ENCODE measurements around the gene OSM. TPM values are rescaled to one million over a fixed set of nuclear protein-coding genes. Genes with fewer than 3 reads are reported as not detected.

Gene OSM
- total and polyA plus RNA-seq, 4 donors, result 0.09 to 0.84 (median 0.25) TPM; not detected in 1

DNA sequence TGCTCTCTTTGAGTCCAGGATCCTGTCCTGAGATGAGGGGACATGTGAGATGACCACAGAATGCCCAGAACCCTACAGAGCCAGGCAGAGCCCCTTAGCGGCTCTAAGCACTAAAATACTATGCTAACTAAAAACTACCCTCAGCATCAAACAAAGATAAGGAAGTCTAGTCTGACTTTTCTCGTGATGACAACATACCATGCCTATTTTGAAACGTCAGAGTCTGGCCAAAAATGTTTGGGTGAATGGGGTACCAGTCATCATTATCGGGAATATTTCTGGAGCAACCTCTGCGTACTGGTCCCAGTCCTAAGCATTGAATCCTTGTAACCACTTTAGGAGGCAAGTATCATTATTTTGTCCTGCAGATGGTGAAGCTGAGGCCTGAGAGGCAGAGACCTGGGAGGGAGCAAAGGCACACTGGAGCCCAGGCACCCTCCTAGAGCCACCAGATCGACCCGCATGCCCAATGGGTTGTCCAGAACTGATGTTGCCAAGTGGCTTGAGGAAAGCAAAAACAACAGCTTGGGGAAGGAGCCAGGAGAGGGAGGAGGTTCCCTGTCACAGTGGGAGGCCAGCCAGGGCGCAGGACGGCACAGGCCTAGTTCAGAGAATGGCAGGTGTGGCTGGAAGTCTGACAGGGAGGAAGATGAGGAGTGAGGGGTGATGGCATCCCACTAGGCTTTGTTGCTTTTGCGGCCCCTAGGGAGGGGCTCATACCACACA, 7.2 kb upstream of the OSM start:
- H3K4me1 ChIP-seq (ENCODE audit: control insufficient read depth in 4 of 4, insufficient read depth in 4 of 4, low read length in 3 of 4), result peaks cover 0 to 6% (median 0%) of the 10 kb centered on the region in 4 donors
- 70% methylated on average over 10 of the region's 10 CpGs for WGBS
- no peak for DNase-seq (ENCODE audit: low spot score)
- H3K36me3 ChIP-seq (ENCODE audit: control insufficient read depth in 4 of 4, insufficient read depth in 3 of 4, low read depth in 1 of 4, low read length in 3 of 4), result no peaks in the 10 kb centered on the region
- H3K4me3 ChIP-seq (ENCODE audit: low read depth in 1 of 3, low read length in 3 of 3), result no peak overlapping the region
- H3K9me3 ChIP-seq (ENCODE audit: control insufficient read depth in 4 of 4, low read length in 3 of 4), result no peaks in the 10 kb centered on the region
- no peak overlapping the region for H3K9ac ChIP-seq (ENCODE audit: low read depth in 1 of 2, low read length in 2 of 2)
- no peaks in the 10 kb centered on the region for H3K27me3 ChIP-seq (ENCODE audit: control insufficient read depth in 4 of 4, insufficient read depth in 4 of 4, low read length in 3 of 4)
- H3K27ac ChIP-seq (ENCODE audit: low read depth in 1 of 2, low read length in 2 of 2), result no peak overlapping the region
- TF ChIP-seq NR2F2 (IDR thresholded peaks at IDR 0.05) (no peak), FOXA1 (IDR thresholded peaks at IDR 0.05) (no peak), TAF1 (conservative IDR thresholded peaks at IDR 0.05) (no peak), RAD21 (IDR thresholded peaks at IDR 0.05) (no peak), GABPA (IDR thresholded peaks at IDR 0.05 in 1 of 2, conservative IDR thresholded peaks at IDR 0.05 in 1 of 2) (no peak), RXRA (IDR thresholded peaks at IDR 0.05) (no peak), JUND (IDR thresholded peaks at IDR 0.05) (no peak)
- TF ChIP-seq, protein P1, sequence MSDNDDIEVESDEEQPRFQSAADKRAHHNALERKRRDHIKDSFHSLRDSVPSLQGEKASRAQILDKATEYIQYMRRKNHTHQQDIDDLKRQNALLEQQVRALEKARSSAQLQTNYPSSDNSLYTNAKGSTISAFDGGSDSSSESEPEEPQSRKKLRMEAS (IDR thresholded peaks at IDR 0.05), result no peak
- TF ChIP-seq, protein P2, sequence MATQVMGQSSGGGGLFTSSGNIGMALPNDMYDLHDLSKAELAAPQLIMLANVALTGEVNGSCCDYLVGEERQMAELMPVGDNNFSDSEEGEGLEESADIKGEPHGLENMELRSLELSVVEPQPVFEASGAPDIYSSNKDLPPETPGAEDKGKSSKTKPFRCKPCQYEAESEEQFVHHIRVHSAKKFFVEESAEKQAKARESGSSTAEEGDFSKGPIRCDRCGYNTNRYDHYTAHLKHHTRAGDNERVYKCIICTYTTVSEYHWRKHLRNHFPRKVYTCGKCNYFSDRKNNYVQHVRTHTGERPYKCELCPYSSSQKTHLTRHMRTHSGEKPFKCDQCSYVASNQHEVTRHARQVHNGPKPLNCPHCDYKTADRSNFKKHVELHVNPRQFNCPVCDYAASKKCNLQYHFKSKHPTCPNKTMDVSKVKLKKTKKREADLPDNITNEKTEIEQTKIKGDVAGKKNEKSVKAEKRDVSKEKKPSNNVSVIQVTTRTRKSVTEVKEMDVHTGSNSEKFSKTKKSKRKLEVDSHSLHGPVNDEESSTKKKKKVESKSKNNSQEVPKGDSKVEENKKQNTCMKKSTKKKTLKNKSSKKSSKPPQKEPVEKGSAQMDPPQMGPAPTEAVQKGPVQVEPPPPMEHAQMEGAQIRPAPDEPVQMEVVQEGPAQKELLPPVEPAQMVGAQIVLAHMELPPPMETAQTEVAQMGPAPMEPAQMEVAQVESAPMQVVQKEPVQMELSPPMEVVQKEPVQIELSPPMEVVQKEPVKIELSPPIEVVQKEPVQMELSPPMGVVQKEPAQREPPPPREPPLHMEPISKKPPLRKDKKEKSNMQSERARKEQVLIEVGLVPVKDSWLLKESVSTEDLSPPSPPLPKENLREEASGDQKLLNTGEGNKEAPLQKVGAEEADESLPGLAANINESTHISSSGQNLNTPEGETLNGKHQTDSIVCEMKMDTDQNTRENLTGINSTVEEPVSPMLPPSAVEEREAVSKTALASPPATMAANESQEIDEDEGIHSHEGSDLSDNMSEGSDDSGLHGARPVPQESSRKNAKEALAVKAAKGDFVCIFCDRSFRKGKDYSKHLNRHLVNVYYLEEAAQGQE (IDR thresholded peaks at IDR 0.05), result no peak
- TF ChIP-seq, protein P3, sequence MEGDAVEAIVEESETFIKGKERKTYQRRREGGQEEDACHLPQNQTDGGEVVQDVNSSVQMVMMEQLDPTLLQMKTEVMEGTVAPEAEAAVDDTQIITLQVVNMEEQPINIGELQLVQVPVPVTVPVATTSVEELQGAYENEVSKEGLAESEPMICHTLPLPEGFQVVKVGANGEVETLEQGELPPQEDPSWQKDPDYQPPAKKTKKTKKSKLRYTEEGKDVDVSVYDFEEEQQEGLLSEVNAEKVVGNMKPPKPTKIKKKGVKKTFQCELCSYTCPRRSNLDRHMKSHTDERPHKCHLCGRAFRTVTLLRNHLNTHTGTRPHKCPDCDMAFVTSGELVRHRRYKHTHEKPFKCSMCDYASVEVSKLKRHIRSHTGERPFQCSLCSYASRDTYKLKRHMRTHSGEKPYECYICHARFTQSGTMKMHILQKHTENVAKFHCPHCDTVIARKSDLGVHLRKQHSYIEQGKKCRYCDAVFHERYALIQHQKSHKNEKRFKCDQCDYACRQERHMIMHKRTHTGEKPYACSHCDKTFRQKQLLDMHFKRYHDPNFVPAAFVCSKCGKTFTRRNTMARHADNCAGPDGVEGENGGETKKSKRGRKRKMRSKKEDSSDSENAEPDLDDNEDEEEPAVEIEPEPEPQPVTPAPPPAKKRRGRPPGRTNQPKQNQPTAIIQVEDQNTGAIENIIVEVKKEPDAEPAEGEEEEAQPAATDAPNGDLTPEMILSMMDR (IDR thresholded peaks at IDR 0.05; ENCODE audit: low read depth, low read length, missing input control), result no peak
- TF ChIP-seq, protein P4, sequence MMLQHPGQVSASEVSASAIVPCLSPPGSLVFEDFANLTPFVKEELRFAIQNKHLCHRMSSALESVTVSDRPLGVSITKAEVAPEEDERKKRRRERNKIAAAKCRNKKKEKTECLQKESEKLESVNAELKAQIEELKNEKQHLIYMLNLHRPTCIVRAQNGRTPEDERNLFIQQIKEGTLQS (IDR thresholded peaks at IDR 0.05), result no peak

DNA sequence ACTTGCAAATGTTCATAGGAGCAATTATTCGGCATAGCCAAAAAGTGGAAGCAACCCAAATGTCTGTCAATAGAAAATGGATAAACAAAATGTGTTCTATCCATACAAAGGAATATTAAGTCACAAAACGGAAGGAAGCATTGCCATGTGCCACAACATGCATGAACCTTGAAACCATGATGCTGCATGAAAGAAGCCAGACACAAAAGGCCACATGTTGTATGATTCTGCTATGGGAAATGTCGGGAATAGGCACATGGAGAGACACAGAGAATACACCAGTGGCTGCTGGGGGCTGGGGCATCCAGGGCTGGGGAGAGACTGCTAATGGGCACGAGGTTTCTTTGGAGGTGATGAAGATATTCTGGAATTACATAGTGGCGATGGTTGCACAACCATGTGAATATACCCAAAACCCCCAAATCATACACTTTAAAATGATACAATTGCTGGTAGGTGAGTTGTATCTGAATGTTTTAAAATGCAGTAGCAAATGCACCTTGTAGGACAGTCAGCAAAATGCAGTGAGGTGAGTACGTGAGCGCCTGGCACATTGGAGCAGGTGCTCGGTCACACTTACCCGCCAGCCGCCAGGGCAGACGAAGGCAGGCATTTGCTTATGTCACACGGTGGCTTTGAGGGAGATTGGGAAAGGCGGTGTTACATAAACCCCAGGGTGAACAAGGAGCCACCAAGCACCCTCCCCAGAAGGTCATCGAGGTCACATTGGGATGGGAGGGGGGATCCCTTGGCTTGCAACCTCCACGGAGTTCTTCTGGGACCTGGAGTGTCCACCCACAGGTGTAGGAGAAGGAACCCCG, 6.3 kb upstream of the OSM start:
- WGBS, result 77% methylated on average over 16 of the region's 16 CpGs
- no peaks in the 10 kb centered on the region for H3K27me3 ChIP-seq (ENCODE audit: control insufficient read depth in 4 of 4, insufficient read depth in 4 of 4, low read length in 3 of 4)
- no peak overlapping the region for H3K9ac ChIP-seq (ENCODE audit: low read depth in 1 of 2, low read length in 2 of 2)
- no peaks in the 10 kb centered on the region for H3K36me3 ChIP-seq (ENCODE audit: control insufficient read depth in 4 of 4, insufficient read depth in 3 of 4, low read depth in 1 of 4, low read length in 3 of 4)
- TF ChIP-seq YY1 (IDR thresholded peaks at IDR 0.05) (no peak), RAD21 (IDR thresholded peaks at IDR 0.05) (no peak), JUND (IDR thresholded peaks at IDR 0.05) (no peak), TAF1 (conservative IDR thresholded peaks at IDR 0.05) (no peak)
- peaks cover 0 to 2% (median 0%) of the 10 kb centered on the region in 4 donors for H3K4me1 ChIP-seq (ENCODE audit: control insufficient read depth in 4 of 4, insufficient read depth in 4 of 4, low read length in 3 of 4)
- no peak overlapping the region for H3K4me3 ChIP-seq (ENCODE audit: low read depth in 1 of 3, low read length in 3 of 3)
- DNase-seq (ENCODE audit: low spot score), result no peak
- H3K9me3 ChIP-seq (ENCODE audit: control insufficient read depth in 4 of 4, low read length in 3 of 4), result no peaks in the 10 kb centered on the region
- H3K27ac ChIP-seq (ENCODE audit: low read depth in 1 of 2, low read length in 2 of 2), result no peak overlapping the region

Measured in liver (tissue), 9 donors.